OCI-LY7 (cell line): ENCODE results near the gene NPM3.

ENCODE experiments used
- EZH2phosphoT487 ChIP-seq: fragments of 200-600 bp; sonication (generic); IDR thresholded peaks from 2 replicates; pipeline ENCODE4 v1.6.1; 2018; ENCODE audit warnings: low read depth, borderline replicate concordance, mild to moderate bottlenecking, mixed run types, antibody characterized with exemption, low read length, moderate library complexity, mixed read lengths
- TF ChIP-seq, protein P1 (sequence below): fragments of 200-600 bp; sonication (generic); conservative IDR thresholded peaks from 2 replicates; pipeline ENCODE4 v1.5.1; 2014; ENCODE audit warnings: mild to moderate bottlenecking, antibody characterized with exemption, low read length, moderate library complexity, mixed read lengths

DNA sequence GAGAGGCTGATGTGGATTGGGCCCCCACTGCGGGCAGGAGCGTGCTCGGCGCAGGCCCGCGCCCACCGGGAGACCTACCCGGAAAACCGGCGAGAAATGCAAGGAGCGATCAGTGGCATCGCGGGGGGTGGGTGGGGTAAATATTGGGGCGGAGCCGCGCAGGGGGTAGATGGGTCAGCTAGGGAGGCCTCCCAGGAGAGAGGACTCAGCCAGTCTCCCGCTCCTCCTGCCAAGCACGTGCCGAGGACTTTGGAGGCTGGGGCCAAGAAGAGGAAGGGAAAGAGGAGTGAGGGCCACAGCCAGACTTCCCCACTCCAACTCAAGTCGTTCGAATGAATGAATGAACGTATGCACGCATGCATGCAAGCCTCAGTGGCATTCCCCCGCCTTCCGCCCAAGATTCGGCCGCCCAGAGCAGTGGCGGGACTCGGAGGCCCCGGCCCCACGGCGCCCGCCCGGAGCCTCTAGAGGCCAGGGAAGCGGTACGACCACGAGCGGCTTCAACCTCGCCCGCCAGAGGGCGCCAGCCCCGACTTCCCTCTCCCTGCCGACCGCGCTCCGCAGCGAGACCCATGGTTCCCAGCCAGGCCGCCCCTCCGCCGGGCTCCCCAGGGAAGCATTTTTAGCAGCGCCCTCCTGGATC is 3.6 kb downstream of the NPM3 start:
- TF ChIP-seq, protein P1, sequence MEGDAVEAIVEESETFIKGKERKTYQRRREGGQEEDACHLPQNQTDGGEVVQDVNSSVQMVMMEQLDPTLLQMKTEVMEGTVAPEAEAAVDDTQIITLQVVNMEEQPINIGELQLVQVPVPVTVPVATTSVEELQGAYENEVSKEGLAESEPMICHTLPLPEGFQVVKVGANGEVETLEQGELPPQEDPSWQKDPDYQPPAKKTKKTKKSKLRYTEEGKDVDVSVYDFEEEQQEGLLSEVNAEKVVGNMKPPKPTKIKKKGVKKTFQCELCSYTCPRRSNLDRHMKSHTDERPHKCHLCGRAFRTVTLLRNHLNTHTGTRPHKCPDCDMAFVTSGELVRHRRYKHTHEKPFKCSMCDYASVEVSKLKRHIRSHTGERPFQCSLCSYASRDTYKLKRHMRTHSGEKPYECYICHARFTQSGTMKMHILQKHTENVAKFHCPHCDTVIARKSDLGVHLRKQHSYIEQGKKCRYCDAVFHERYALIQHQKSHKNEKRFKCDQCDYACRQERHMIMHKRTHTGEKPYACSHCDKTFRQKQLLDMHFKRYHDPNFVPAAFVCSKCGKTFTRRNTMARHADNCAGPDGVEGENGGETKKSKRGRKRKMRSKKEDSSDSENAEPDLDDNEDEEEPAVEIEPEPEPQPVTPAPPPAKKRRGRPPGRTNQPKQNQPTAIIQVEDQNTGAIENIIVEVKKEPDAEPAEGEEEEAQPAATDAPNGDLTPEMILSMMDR, result peak; percentile 81
- no peak for TF ChIP-seq EZH2phosphoT487
